Neural cell (in vitro differentiated cells): ENCODE data around the gene ZNF536.

Experiments
- CTCF ChIP-seq: fragments of 450-650 bp; IDR thresholded peaks from 2 replicates; pipeline ENCODE4 v1.5.1; 2014; ENCODE audit warnings: antibody characterized with exemption, mild to moderate bottlenecking, moderate library complexity; ENCODE audit not compliant: poor library complexity, severe bottlenecking
- EZH2 ChIP-seq: fragments of 200-600, 300-800 bp; shearing (Covaris generic), sonication (generic); IDR thresholded peaks from 2 replicates; pipeline ENCODE4 v1.6.1; 2014; ENCODE audit warnings: antibody characterized with exemption, low read length, borderline replicate concordance, mild to moderate bottlenecking; ENCODE audit not compliant: insufficient read depth, poor library complexity, severe bottlenecking
- TAF1 ChIP-seq: IDR thresholded peaks from 2 replicates; pipeline ENCODE4 v1.6.1; 2012; ENCODE audit warnings: low read depth

GRCh38 chr19:30402436-30403202 lies 30.4 kb downstream of the ZNF536 start:
- no peak for TF ChIP-seq CTCF
- no peak for TF ChIP-seq EZH2
- no peak for TF ChIP-seq TAF1
